ENCODE data around the gene GPC6.

Gene GPC6

GRCh38 chr13:94153586-94153985, 927.0 kb downstream of the GPC6 start:
- Histone ChIP-seq H3K27ac (no peak overlapping the region), H3K4me3 (ENCODE audit: low read depth, low read length) (no peak overlapping the region), H3K9me3 (ENCODE audit: severe bottlenecking) (no peaks in the 10 kb centered on the region), H3K27me3 (ENCODE audit: insufficient read depth, low read depth, severe bottlenecking) (no peaks in the 10 kb centered on the region), H3K36me3 (peaks cover 8% of the 10 kb centered on the region)
- TF ChIP-seq, protein P1, sequence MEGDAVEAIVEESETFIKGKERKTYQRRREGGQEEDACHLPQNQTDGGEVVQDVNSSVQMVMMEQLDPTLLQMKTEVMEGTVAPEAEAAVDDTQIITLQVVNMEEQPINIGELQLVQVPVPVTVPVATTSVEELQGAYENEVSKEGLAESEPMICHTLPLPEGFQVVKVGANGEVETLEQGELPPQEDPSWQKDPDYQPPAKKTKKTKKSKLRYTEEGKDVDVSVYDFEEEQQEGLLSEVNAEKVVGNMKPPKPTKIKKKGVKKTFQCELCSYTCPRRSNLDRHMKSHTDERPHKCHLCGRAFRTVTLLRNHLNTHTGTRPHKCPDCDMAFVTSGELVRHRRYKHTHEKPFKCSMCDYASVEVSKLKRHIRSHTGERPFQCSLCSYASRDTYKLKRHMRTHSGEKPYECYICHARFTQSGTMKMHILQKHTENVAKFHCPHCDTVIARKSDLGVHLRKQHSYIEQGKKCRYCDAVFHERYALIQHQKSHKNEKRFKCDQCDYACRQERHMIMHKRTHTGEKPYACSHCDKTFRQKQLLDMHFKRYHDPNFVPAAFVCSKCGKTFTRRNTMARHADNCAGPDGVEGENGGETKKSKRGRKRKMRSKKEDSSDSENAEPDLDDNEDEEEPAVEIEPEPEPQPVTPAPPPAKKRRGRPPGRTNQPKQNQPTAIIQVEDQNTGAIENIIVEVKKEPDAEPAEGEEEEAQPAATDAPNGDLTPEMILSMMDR (IDR thresholded peaks at IDR 0.05; ENCODE audit: low read depth, low read length): no peak
- DNase-seq: no peak

GRCh38 chr13:94154367-94154766, 927.8 kb downstream of the GPC6 start:
- Histone ChIP-seq H3K9me3 (ENCODE audit: severe bottlenecking) (no peaks in the 10 kb centered on the region), H3K27ac (no peak overlapping the region), H3K36me3 (peaks cover 3% of the 10 kb centered on the region; the same call in 1 of the 2 replicates), H3K4me3 (ENCODE audit: low read depth, low read length) (no peak overlapping the region), H3K27me3 (ENCODE audit: insufficient read depth, low read depth, severe bottlenecking) (no peaks in the 10 kb centered on the region)
- TF ChIP-seq, protein P1 (IDR thresholded peaks at IDR 0.05; ENCODE audit: low read depth, low read length): no peak
- DNase-seq: no peak

DNA sequence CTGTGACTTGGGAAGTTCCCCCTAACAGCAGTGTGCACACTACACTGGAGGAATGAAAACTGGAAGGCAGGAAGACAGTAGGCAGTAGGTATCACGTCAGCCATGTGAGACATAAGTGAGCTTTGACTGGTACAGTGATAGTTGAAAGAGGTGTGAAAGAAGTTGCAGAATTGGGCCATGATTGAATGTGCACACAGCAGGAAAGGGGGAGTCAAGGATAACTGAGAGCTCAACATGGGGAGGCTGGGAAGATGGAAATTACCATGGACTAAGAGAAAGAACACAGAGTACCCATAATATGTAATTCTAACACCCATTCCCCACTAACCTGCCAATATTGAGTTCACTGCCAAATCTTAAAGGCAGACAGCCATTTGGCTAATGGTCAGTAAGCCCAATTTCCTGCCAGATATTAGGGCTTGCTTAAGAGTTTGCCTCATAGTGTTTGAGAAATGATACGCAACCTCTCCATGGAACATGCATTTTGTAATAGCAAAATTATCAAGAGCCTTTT, 931.2 kb downstream of the GPC6 start:
- TF ChIP-seq, protein P1 (IDR thresholded peaks at IDR 0.05; ENCODE audit: low read depth, low read length): no peak
- Histone ChIP-seq H3K9me3 (ENCODE audit: severe bottlenecking) (no peaks in the 10 kb centered on the region), H3K36me3 (peaks cover 5% of the 10 kb centered on the region; the same call in 1 of the 2 replicates), H3K27ac (no peak overlapping the region), H3K4me3 (ENCODE audit: low read depth, low read length) (no peak overlapping the region), H3K27me3 (ENCODE audit: insufficient read depth, low read depth, severe bottlenecking) (no peaks in the 10 kb centered on the region)
- no peak for DNase-seq

DNA sequence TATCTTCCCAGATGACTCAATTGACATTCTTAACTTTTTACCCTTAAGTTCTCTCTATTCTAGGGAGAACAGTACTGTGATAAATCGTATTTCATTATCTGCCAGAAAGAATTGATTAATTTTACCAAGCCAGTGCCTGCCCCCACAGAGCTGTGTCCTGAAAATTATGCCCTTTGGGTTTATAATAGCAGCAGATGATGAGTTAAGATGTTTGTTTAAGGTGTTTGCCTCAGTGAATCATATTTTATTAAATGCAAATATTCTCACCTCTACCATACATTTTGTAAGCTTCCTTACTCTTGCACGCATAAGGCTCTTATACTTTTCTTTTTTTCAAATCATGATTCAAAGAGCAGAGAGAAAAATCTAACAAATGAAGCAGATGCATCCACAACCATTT, 934.3 kb downstream of the GPC6 start:
- H3K27me3 ChIP-seq (ENCODE audit: insufficient read depth, low read depth, severe bottlenecking): no peaks in the 10 kb centered on the region
- DNase-seq: no peak
- no peaks in the 10 kb centered on the region for H3K9me3 ChIP-seq (ENCODE audit: severe bottlenecking)
- H3K27ac ChIP-seq: no peak overlapping the region
- H3K4me3 ChIP-seq (ENCODE audit: low read depth, low read length): no peak overlapping the region
- TF ChIP-seq, protein P1 (IDR thresholded peaks at IDR 0.05; ENCODE audit: low read depth, low read length): no peak
- H3K36me3 ChIP-seq: peaks cover 5% of the 10 kb centered on the region; the same call in 1 of the 2 replicates

GRCh38 chr13:94162289-94162688, 935.7 kb downstream of the GPC6 start:
- TF ChIP-seq, protein P1 (IDR thresholded peaks at IDR 0.05; ENCODE audit: low read depth, low read length): no peak
- H3K9me3 ChIP-seq (ENCODE audit: severe bottlenecking): no peaks in the 10 kb centered on the region
- no peak overlapping the region for H3K4me3 ChIP-seq (ENCODE audit: low read depth, low read length)

GRCh38 chr13:94163535-94163934, 936.9 kb downstream of the GPC6 start:
- H3K9me3 ChIP-seq (ENCODE audit: severe bottlenecking): no peaks in the 10 kb centered on the region
- no peaks in the 10 kb centered on the region for H3K27me3 ChIP-seq (ENCODE audit: insufficient read depth, low read depth, severe bottlenecking)
- no peak for DNase-seq
- H3K36me3 ChIP-seq: peaks cover 5% of the 10 kb centered on the region; the same call in 1 of the 2 replicates
- H3K27ac ChIP-seq: no peak overlapping the region
- H3K4me3 ChIP-seq (ENCODE audit: low read depth, low read length): no peak overlapping the region
- TF ChIP-seq, protein P1 (IDR thresholded peaks at IDR 0.05; ENCODE audit: low read depth, low read length): no peak

More at GRCh38 chr13:94162289-94162688, 935.7 kb downstream of the GPC6 start:
- Histone ChIP-seq H3K27ac (no peak overlapping the region), H3K27me3 (ENCODE audit: insufficient read depth, low read depth, severe bottlenecking) (no peaks in the 10 kb centered on the region), H3K36me3 (peaks cover 5% of the 10 kb centered on the region; the same call in 1 of the 2 replicates)
- DNase-seq: no peak
